ENCODE measurements around the gene STK33.

DNA sequence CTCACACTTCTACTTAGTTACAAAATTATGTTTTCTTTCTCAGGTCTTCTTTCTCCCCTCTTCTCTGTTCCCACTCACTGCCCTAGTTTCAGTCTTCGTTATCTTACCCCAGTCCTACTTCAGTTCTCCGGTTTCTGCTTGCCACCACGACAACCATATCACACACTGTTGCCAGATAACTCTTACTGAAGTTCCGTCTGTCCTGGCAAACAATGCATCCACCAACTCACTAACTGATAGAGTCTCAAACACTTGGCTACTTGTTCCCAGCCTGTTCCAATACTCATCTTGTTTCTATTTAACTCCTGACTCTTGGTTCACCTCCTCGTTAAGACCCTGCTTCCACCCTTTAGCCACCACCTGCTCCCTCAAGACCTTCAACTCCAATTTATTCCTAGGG lies 164.5 kb downstream of the STK33 start:
- TF ChIP-seq POLR2A (IDR thresholded peaks at IDR 0.05): no peak
- TF ChIP-seq, protein P1, sequence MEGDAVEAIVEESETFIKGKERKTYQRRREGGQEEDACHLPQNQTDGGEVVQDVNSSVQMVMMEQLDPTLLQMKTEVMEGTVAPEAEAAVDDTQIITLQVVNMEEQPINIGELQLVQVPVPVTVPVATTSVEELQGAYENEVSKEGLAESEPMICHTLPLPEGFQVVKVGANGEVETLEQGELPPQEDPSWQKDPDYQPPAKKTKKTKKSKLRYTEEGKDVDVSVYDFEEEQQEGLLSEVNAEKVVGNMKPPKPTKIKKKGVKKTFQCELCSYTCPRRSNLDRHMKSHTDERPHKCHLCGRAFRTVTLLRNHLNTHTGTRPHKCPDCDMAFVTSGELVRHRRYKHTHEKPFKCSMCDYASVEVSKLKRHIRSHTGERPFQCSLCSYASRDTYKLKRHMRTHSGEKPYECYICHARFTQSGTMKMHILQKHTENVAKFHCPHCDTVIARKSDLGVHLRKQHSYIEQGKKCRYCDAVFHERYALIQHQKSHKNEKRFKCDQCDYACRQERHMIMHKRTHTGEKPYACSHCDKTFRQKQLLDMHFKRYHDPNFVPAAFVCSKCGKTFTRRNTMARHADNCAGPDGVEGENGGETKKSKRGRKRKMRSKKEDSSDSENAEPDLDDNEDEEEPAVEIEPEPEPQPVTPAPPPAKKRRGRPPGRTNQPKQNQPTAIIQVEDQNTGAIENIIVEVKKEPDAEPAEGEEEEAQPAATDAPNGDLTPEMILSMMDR (IDR thresholded peaks at IDR 0.05): no peak

Measured in body of pancreas (tissue), 4 donors.